ENCODE results near the gene SLC35C1. TPM values are rescaled to one million over a fixed set of nuclear protein-coding genes. Genes with fewer than 3 reads are reported as not detected.
A peak's percentile ranks its signal among the peaks of the same experiment; 100 is the strongest.

SLC35C1 gene
- total RNA-seq, 4 donors from 2014 or later: 11.2 to 15.8 (median 14.0) TPM

DNA sequence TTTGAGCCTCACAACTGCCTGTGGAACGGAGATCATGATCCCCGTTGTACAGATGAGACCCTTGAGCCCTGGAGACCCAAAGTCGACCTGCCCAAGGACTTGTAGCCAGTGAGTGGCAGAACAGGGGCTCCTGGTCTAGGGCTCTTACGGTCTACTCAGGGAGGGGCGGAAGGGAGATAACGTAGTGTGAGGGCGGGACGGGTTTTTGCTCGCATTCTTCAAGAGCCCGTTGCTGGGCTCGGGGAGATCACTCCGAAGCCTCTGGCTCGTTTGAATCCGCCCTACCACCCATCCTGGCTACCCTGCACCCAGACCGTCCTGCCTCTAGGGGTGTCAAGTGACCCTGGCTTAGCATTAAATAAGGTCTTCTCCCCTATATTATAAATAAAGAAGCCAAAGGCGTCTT lies 43.0 kb downstream of the SLC35C1 start:
- Histone ChIP-seq H3K9me3 (no peaks in the 10 kb centered on the region), H3K27me3 (no peaks in the 10 kb centered on the region), H3K4me3 (replicated peaks in 1 of 3) (peak overlapping the region; percentile 74 to 98 (median 92)), H3K4me1 (peaks cover 37 to 58% of the 10 kb centered on the region in 2 donors), H3K27ac (peak overlapping the region; percentile 90 to 98 (median 91)), H3K36me3 (no peaks in the 10 kb centered on the region)
- intact Hi-C loops (cut with DNase I): no loop called here
- DNase-seq: peak; percentile 63 to 66
- 0 to 1% methylated on average over 5 to 14 of the region's 16 CpGs for WGBS, 2 donors
- TF ChIP-seq, protein P1, sequence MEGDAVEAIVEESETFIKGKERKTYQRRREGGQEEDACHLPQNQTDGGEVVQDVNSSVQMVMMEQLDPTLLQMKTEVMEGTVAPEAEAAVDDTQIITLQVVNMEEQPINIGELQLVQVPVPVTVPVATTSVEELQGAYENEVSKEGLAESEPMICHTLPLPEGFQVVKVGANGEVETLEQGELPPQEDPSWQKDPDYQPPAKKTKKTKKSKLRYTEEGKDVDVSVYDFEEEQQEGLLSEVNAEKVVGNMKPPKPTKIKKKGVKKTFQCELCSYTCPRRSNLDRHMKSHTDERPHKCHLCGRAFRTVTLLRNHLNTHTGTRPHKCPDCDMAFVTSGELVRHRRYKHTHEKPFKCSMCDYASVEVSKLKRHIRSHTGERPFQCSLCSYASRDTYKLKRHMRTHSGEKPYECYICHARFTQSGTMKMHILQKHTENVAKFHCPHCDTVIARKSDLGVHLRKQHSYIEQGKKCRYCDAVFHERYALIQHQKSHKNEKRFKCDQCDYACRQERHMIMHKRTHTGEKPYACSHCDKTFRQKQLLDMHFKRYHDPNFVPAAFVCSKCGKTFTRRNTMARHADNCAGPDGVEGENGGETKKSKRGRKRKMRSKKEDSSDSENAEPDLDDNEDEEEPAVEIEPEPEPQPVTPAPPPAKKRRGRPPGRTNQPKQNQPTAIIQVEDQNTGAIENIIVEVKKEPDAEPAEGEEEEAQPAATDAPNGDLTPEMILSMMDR (IDR thresholded peaks at IDR 0.05): no peak
- TF ChIP-seq POLR2A (IDR thresholded peaks at IDR 0.05): no peak

DNA sequence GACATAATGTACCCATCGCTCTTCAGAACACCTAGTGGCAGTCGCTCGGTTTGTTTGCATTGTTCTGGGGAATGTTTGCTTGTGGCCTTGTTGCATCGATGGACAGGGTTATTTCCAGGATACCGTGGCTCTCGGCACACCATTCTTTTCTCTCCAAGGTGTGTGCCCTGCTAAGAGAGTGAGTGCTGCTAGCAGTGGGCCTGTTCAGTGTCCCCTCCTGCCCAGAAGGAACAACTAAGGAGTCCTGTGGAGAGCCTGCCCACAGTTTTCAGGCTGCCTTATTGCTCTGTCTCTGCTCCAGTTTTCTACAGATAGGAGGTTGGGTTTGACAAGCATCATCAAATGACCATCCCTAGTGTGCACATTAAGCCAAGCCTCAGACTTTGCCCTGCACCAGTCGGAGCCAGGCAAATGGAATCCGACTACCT lies 43.7 kb downstream of the SLC35C1 start:
- peak; percentile 69 to 74 for DNase-seq
- no peaks in the 10 kb centered on the region for H3K9me3 ChIP-seq
- 26 to 54% methylated on average over 8 of the region's 8 CpGs for WGBS, 2 donors
- intact Hi-C loops (cut with DNase I): no loop called here
- peak in 1 of 2 donors; percentile 57 for TF ChIP-seq POLR2A (IDR thresholded peaks at IDR 0.05)
- TF ChIP-seq, protein P1 (IDR thresholded peaks at IDR 0.05): peak in 1 of 6 experiments; percentile 5
- H3K4me1 ChIP-seq: peaks cover 44 to 60% of the 10 kb centered on the region in 2 donors
- H3K36me3 ChIP-seq: no peaks in the 10 kb centered on the region
- H3K27me3 ChIP-seq: no peaks in the 10 kb centered on the region
- peak overlapping the region; percentile 29 to 98 (median 91) for H3K27ac ChIP-seq
- H3K4me3 ChIP-seq (replicated peaks in 1 of 3): peak overlapping the region in 1 of 3 donors; percentile 92

DNA sequence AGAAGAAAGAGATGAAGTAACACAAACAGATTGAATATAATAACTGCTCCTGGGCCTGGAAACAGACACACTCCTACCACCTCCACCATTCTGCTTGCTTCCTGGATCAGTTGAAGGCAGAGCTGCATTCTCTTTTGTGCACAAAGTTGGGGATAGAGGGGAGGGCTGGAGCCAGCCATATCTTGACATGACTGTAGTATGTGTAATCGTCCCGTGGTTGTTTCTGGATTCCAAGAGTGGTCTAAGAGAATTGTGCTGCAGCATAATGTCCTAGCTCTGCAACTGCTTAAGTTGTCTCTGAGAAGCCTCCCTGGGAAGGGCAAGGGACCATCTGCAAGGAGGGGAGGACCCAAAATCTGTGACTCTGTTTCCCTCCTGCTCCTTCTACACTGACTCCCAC lies 45.5 kb downstream of the SLC35C1 start:
- Histone ChIP-seq H3K4me3 (replicated peaks in 1 of 3) (no peak overlapping the region), H3K9me3 (no peaks in the 10 kb centered on the region), H3K27ac (peak overlapping the region in 1 of 3 donors; percentile 55), H3K4me1 (peaks cover 61 to 76% of the 10 kb centered on the region in 2 donors), H3K36me3 (no peaks in the 10 kb centered on the region), H3K27me3 (no peaks in the 10 kb centered on the region)
- no peak for DNase-seq
- WGBS, 2 donors: 71 to 73% methylated on average over 2 of the region's 2 CpGs
- TF ChIP-seq, protein P1 (IDR thresholded peaks at IDR 0.05): no peak
- no peak for TF ChIP-seq POLR2A (IDR thresholded peaks at IDR 0.05)
- intact Hi-C loops (cut with DNase I): no loop called here

DNA sequence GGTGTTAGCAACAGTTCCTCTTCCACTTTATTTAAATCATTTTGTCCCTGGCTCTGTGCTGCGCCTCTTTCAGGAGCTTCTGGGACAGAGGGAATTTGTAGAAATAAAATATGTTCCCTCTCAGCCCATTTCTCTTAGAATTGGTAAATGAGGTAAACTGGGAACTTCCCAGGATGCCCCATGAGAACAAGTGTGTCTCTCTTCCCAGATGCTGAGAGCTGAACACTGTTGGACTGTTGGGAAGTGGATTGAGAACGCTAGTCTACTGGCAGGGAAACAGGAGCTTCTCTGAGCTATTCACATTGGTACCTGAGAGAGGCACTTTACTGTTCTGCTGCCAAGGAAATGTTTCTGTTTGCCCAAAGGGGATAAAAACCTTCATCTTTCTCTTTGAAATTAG lies 46.3 kb downstream of the SLC35C1 start:
- H3K36me3 ChIP-seq: no peaks in the 10 kb centered on the region
- intact Hi-C loops (cut with DNase I): no loop called here

More for the DNA sequence above, 46.3 kb downstream of the SLC35C1 start:
- H3K9me3 ChIP-seq: no peaks in the 10 kb centered on the region
- DNase-seq: no peak
- no peaks in the 10 kb centered on the region for H3K27me3 ChIP-seq
- no peak for TF ChIP-seq POLR2A (IDR thresholded peaks at IDR 0.05)
- TF ChIP-seq, protein P1 (IDR thresholded peaks at IDR 0.05): no peak
- H3K4me3 ChIP-seq (replicated peaks in 1 of 3): no peak overlapping the region
- H3K4me1 ChIP-seq: peaks cover 69 to 84% of the 10 kb centered on the region in 2 donors
- peak overlapping the region in 1 of 3 donors; percentile 25 for H3K27ac ChIP-seq
- 79 to 80% methylated on average over 2 of the region's 2 CpGs for WGBS, 2 donors
